ENCODE measurements around the gene APH1B. TPM values are rescaled to one million over a fixed set of nuclear protein-coding genes. Genes with fewer than 3 reads are reported as not detected.
"Not testable (repeated sequence)": the region's sequence is repeated elsewhere in the genome, so short reads cannot be mapped to it uniquely, and the experiment has no call there.

Gene APH1B
- total RNA-seq, 1 donor from 2014 or later: 28.2 TPM

DNA sequence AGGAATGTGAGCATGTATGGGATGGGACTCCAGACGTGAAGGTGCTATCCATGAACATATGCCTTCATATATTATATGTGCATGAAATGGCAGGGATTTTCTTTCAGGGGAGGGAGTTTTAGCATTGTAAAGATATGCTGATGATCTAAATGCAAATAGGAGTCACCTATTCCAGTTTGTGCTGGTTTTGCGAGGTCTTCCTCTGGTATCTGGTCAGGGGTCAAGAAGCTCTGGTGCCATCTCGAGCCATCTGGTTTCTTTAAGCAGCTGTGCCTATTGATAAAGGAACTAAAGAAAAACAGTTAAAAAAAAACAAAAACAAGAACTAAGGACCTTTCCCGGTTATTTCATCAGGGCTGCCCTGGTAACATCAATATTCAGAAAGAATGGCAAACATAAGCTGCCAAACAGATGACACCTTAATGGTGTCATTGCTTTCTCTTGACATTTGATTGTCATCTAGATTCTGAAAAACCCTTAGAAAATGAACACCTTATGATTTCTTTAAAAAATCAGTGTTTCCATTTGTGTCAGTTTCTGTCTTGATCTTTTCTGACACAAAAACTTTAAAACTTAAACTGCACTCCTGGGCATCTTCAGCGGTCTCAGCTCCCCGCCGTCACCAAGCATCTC, 22.7 kb downstream of the APH1B start:
- no peak for DNase-seq

GRCh38 chr15:63301088-63301487, 23.7 kb downstream of the APH1B start:
- DNase-seq: no peak

DNA sequence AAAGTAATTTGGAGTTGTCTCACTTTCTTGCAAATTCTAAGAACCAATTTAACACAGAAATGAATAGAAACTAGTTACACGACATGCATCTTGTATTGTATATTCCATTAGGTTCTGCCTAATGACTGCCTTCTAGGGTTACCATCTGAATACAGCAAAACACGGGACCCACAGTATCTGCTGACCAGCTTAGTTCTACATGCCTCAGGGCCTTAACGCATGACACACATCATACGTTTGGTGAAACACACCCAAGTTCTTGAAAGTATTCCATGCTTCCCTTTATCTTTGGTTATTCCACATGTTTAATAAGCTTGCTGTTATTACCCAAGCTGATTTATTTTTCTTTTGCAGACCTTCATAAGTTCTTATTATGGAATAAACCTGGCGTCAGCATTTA, 27.9 kb downstream of the APH1B start:
- DNase-seq: no peak

GRCh38 chr15:63306492-63307073, 29.2 kb downstream of the APH1B start:
- DNase-seq: no peak

DNA sequence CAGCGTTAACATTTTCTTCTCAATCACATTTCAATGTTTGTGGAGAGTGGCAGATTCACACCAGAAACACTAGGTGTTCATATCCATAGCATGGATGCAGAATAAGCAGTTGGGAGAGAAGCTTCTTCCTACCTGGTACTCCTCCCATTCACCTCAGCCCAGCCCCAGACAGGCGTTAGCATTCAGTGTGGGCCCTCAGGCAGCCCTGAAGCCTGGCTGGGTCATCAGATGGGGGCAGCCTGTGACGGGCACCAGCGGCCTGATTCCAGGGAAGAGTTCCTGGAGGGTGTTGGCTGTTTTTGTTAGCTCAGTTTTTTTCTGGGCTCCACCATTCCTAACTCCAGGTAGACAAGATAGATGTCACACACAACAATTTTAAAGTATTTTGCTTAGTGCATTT, 31.1 kb downstream of the APH1B start:
- no peak for DNase-seq

DNA sequence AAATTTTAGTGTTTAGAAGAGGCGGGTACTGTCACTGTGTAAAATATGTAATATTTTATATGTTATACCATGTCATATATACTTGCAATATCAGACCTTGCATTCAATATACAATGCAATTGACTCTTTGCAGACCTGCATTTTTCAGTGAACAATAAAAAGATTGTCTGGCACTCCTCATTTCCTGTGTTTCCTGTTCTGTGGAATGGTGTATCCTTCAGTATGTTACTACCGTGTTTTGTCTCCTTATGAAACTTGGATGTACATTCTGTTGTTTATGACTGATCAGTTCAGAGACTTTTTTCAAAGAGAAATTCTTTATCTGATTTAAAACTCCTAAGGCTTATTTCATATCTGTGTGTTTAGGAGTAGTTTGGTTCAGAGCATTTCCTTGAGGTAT, 31.5 kb downstream of the APH1B start:
- DNase-seq: peak; percentile 56

GRCh38 chr15:63310646-63311045, 33.2 kb downstream of the APH1B start:
- no peak for DNase-seq

DNA sequence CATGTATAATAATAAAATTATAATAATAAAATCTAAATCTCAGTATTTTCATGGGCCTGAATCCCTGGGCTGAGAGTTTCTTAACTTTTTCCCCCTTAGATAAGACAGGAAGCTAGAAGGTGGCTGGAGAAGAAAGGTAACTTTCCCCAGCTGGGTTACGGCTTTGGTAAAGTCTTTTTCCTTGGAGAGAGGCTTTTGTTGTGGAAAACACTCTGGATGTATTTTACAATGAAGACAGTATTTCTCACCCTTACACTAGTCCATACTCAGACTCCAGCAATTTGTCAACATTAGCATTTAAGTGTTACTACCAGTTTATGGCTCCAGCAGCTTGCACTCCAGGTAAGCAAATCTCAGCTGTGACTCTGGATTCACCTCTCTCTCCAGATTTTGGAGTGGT, 34.9 kb downstream of the APH1B start:
- no peak for DNase-seq

DNA sequence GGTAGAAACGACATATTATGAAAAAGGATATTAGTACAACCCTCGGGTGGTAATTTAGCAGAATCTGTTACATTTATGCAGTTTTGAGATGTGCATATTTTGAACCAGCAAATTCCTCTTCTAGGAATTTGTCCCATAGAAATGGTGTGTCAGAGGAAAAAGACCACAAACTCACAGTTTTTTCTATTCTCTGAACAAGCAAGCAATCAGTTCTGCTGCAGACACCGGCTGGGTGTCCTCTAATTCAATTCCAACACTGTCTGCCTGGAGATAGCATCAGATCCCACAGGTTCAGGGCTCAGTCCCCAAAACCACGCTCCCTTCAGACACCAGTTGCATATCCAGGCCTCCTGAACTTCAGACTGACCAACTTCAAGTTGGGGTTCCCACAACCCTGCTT, 36.4 kb downstream of the APH1B start:
- DNase-seq: no peak

DNA sequence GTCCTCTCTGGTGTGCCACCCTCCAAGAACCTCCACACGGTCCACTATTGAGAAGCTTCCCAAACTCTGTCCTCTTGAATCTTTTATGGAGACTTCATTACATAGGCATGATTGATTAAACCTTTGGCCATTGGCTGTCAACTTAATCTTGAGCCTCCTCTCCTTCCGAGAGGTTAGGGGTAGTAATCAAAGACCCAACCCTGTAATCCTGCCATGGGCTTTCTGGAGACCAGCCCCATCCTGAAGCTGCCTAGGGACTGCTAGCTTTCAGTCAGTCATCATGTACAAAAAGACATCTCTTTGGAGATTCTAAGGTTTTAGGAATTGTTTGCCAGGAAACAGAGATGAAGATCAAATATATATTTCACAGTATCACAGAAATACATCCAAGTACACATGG, 37.0 kb downstream of the APH1B start:
- DNase-seq: no peak

GRCh38 chr15:63318344-63318743, 40.9 kb downstream of the APH1B start:
- DNase-seq: no peak

DNA sequence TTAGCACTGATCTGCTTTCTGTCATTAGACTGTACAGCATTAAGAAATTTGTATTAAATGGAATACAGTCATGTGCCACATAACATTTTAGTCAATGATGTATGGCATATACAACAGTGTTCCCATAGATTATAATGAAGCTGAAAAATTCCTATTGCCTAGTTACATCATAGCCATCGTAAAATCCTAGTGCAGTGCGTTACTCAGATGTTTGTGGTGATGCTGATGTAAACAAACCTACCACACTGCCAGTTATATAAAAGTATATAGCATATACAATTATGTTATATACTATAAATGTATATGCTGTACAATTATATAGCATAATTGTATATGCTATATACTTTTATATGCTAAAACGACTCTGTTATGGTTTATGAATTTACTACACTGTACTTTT, 41.7 kb downstream of the APH1B start:
- no peak for DNase-seq

DNA sequence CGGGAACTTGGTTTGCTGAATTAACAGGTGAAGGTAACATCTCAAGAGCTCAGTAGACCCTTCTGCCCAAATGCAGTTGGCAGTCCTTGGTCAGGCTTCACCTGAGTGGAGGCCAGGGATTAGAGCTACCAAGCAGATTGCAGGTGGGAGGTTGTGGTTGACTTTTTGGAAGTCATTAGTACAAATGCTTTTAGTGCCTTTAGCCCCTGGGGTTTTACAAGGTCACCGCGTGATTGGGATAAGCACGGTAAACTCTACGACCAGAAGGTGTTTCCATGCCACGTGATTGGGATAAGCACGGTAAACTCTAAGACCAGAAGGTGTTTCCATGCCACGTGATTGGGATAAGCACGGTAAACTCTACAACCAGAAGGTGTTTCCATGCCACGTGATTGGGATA, 43.0 kb downstream of the APH1B start:
- DNase-seq: not testable (repeated sequence)

GRCh38 chr15:63320981-63321380, 43.6 kb downstream of the APH1B start:
- DNase-seq: not testable (repeated sequence)

DNA sequence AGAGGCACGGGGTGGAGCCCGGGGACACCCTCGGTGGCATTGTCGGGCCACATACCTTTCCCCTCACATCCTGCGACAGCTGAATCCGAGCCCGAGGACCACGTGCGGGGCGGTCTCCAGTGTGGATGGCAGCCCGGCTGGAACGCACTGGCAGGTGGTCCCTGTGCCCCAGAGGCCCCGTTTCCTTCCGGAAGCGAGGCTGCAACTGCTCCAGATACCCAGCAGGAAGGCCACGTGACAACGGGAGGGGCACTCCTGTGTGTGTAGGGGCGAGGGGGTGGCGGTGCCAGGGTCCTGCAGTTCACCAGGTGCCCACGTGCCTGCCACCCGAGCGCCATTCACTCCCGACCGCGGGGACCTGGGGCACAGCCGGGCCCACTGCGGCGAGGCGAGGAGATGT, 44.1 kb downstream of the APH1B start:
- no peak for DNase-seq

DNA sequence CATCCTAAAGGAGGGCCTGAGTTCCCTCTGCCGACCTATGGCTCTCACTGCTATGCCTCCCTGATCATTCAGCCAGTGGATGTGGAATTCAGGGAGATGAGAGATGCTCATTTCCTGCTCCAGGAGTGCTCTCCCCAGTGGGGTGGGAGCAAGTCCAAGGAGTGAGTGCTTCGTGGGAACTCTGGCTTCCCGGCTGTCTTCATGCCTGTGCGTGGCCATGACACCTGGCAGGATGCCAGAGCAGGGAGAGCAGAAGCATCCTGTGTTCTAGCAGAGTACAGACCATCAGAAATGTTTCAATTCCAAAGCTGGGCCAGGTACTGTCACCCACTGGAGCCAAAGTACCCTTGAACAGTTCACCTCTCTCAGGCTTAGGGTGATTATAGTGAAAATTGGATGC, 45.1 kb downstream of the APH1B start:
- peak; percentile 72 for DNase-seq

GRCh38 chr15:63323798-63324563, 46.6 kb downstream of the APH1B start:
- DNase-seq: no peak

DNA sequence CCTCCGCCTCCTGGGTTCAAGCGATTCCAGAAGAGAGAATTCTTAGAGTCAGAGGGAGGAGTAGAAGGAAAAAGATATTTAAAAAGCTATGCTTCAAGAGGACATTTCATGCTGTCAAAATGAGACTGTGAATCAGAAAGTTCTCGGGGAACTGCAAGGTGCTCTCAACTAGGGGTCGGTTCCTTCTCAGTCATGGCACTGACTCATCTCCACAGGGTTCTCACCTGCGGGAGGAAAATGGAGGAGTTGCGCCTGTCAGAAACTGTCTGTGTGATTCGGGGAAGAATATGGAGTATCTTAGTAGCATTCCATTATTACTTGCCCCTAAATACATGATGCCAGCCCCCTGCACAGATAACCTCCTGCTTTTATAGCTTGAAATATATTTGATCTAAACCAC, 47.4 kb downstream of the APH1B start:
- no peak for DNase-seq

GRCh38 chr15:63327648-63328421, 50.4 kb downstream of the APH1B start:
- DNase-seq: no peak

GRCh38 chr15:63329567-63330350, 52.4 kb downstream of the APH1B start:
- no peak for DNase-seq

DNA sequence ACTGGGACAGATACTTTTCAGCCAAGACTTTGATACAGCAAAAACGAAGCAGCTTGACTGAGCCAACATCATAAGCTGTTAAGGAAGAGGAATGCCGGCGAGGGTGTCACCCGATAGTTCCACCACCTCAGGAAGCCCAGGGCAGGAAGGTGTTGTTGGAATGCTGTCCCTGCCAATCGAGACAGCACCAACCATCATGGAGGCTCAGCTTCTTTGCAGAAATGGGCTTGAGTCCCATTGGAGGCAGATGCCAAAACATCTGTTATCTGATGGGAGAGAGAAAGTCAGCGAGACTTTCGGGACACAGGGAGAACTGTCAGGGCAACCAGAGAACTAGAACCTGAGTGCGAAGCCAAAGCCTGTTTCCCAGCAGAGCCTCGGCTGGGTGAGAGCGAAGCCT, 53.5 kb downstream of the APH1B start:
- DNase-seq: no peak

DNA sequence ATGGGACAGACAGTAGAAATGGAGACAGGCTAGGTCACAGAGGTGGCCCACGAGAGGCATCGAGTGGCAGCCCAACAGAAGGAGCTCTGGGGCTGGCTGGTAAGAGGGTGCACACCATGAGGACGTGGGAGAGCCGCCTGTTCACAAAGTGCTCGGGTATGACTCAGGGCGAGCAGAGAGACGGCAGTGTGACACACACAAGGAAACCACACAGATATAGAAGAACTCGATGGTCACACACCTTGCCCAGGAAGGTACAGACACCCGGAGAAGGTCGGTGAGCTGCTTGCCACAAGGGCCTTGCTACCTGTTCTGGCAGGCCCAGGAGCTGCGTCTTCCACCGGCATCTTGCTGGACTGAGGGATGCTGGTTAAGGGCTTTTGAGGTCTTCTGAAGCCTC, 54.1 kb downstream of the APH1B start:
- no peak for DNase-seq

Data from dermis blood vessel endothelial cell (primary cell).